HepG2 (cell line): Measurements from ENCODE around the gene ANKRD11. TPM values are rescaled to one million over a fixed set of nuclear protein-coding genes. Genes with fewer than 3 reads are reported as not detected.
A peak's percentile ranks its signal among the peaks of the same experiment; 100 is the strongest.

Experiments used
- ATF6 ChIP-seq: sonication (generic); formaldehyde crosslinking; conservative IDR thresholded peaks from 2 replicates; pipeline ENCODE4 v1.4.0; 2020; ENCODE audit warnings: missing genetic modification reagents
- ATM ChIP-seq: fragments of 450-650 bp; IDR thresholded peaks from 2 replicates; pipeline ENCODE4 v1.7.1; 2017; ENCODE audit warnings: mild to moderate bottlenecking, borderline replicate concordance
- HBP1 ChIP-seq: IDR thresholded peaks from 2 replicates; pipeline ENCODE4 v1.6.1; 2016; ENCODE audit warnings: low read depth, control low read depth
- JDP2 ChIP-seq: sonication (generic); formaldehyde crosslinking; IDR thresholded peaks from 2 replicates; pipeline ENCODE4 v1.8.1; 2022; ENCODE audit warnings: missing genetic modification reagents, borderline replicate concordance
- MTF1 ChIP-seq: sonication (generic); formaldehyde crosslinking; IDR thresholded peaks from 2 replicates; pipeline ENCODE4 v1.5.0; 2020; ENCODE audit warnings: missing genetic modification reagents
- MXD4 ChIP-seq: IDR thresholded peaks from 2 replicates; pipeline ENCODE4 v1.6.1; 2016; ENCODE audit warnings: mild to moderate bottlenecking, missing biosample characterization, missing genetic modification reagents
- U2AF1 ChIP-seq: fragments of 200-400 bp; formaldehyde crosslinking; optimal IDR thresholded peaks from 2 replicates; pipeline ENCODE3; 2017; ENCODE audit warnings: mild to moderate bottlenecking, low read depth, low read length
- ZBTB2 ChIP-seq: sonication (generic); formaldehyde crosslinking; IDR thresholded peaks from 2 replicates; pipeline ENCODE4 v1.8.0; 2022; ENCODE audit warnings: low read depth, missing genetic modification reagents
- ZBTB33 ChIP-seq: sonication (generic); formaldehyde crosslinking; IDR thresholded peaks from 2 replicates; pipeline ENCODE4 v1.4.0; 2020; ENCODE audit warnings: missing genetic modification reagents
- ZFP36L1 ChIP-seq: sonication (generic); formaldehyde crosslinking; IDR thresholded peaks from 2 replicates; pipeline ENCODE4 v1.8.0; 2022; ENCODE audit warnings: mild to moderate bottlenecking, missing genetic modification reagents, moderate library complexity
- ZKSCAN5 ChIP-seq: sonication (generic); formaldehyde crosslinking; IDR thresholded peaks from 2 replicates; pipeline ENCODE4 v1.5.1; 2020; ENCODE audit warnings: mild to moderate bottlenecking, missing genetic modification reagents
- ZNF20 ChIP-seq: sonication (generic); formaldehyde crosslinking; IDR thresholded peaks from 2 replicates; pipeline ENCODE4 v1.4.0; 2020; ENCODE audit warnings: mild to moderate bottlenecking, moderate library complexity, missing genetic modification reagents
- ZNF225 ChIP-seq: sonication (generic); formaldehyde crosslinking; IDR thresholded peaks from 2 replicates; pipeline ENCODE4 v1.4.0; 2020; ENCODE audit warnings: mild to moderate bottlenecking, missing genetic modification reagents
- ZNF264 ChIP-seq: sonication (generic); formaldehyde crosslinking; IDR thresholded peaks from 2 replicates; pipeline ENCODE4 v1.4.0; 2020; ENCODE audit warnings: missing genetic modification reagents
- ZNF44 ChIP-seq: sonication (generic); formaldehyde crosslinking; IDR thresholded peaks from 2 replicates; pipeline ENCODE4 v1.5.1; 2020; ENCODE audit warnings: mild to moderate bottlenecking, missing genetic modification reagents
- ZNF605 ChIP-seq: sonication (generic); formaldehyde crosslinking; IDR thresholded peaks from 2 replicates; pipeline ENCODE4 v1.8.0; 2022; ENCODE audit warnings: mild to moderate bottlenecking, missing genetic modification reagents
- ZNF776 ChIP-seq: sonication (generic); formaldehyde crosslinking; IDR thresholded peaks from 2 replicates; pipeline ENCODE4 v1.4.0; 2020; ENCODE audit warnings: mild to moderate bottlenecking, missing genetic modification reagents
- ZNF782 ChIP-seq: sonication (generic); formaldehyde crosslinking; IDR thresholded peaks from 2 replicates; pipeline ENCODE4 v1.4.0; 2020; ENCODE audit warnings: missing genetic modification reagents, mild to moderate bottlenecking, borderline replicate concordance
- ZNF841 ChIP-seq: sonication (generic); formaldehyde crosslinking; IDR thresholded peaks from 2 replicates; pipeline ENCODE4 v1.8.1; 2023; ENCODE audit warnings: missing genetic modification reagents, borderline replicate concordance
- polyA plus RNA-seq, 8 experiments: library from polyadenylated mRNA; depleted of rRNA in 3 of 8; stranded (reverse) in 7 of 8; unstranded in 1 of 8; fragments of >200 nt; fragmentation: Illumina TruSeq in 4 of 8; extraction: Trizol in 4 of 8; gene quantifications; 2 replicates each; pipeline versions ENCODE4 v1.2.1 to v1.2.3, GENCODE V29; 2011 to 2016; ENCODE audit warnings: low read depth in 4 of 8, missing spikeins in 1 of 8, mixed read lengths in 1 of 8; ENCODE audit not compliant: insufficient read depth in 1 of 8
- total RNA-seq, 5 experiments: library from RNA; depleted of rRNA; stranded (reverse); fragments of >200 nt; fragmentation: Illumina TruSeq; extraction: Trizol; gene quantifications; 2 replicates each; pipeline ENCODE4 v1.2.3, GENCODE V29; 2016; ENCODE audit warnings: low read depth in 1 of 5

The ANKRD11 gene
- total and polyA plus RNA-seq, 2 of the 13 experiments (the other 11 are each of a cell fraction or from before 2014, with no cell fraction given) = 21.4 to 38.4 TPM

- peak; percentile 65 for TF ChIP-seq ZBTB33 (CRISPR knock-in tag)
- TF ChIP-seq ZNF225 (CRISPR knock-in tag) = peak; percentile 85; the same call in 1 of the 2 replicates
- TF ChIP-seq ZNF605 (CRISPR knock-in tag) = peak; percentile 94
- 0 out of 2 replicates have a peak, but pooled peaks have one; percentile 55 for TF ChIP-seq ATF6
- TF ChIP-seq ZNF841 = no peak
- no peak for TF ChIP-seq JDP2 (CRISPR knock-in tag)
- TF ChIP-seq ATM = no peak
- peak; percentile 76 for TF ChIP-seq ZBTB2 (CRISPR knock-in tag)
- no peak for TF ChIP-seq ZNF20 (CRISPR knock-in tag)
- 0 out of 2 replicates have a peak, but pooled peaks have one; percentile 48 for TF ChIP-seq ZFP36L1 (CRISPR knock-in tag)
- TF ChIP-seq ZNF44 (CRISPR knock-in tag) = peak; percentile 69; the same call in 1 of the 2 replicates
- peak; percentile 84; the same call in 1 of the 2 replicates for TF ChIP-seq ZNF782
- TF ChIP-seq ZNF776 (CRISPR knock-in tag) = peak; percentile 88
- TF ChIP-seq U2AF1 = no peak
- TF ChIP-seq MXD4 = peak; percentile 89
- no peak for TF ChIP-seq MTF1 (CRISPR knock-in tag)
- peak; percentile 91 for TF ChIP-seq ZNF264
- TF ChIP-seq ZKSCAN5 = no peak
- TF ChIP-seq HBP1 = no peak
These were observed 15.1 kb upstream of the ANKRD11 start (continued) for GRCh38 chr16:89505204-89506112.
